ENCODE measurements around the gene ATP11A. TPM values are rescaled to one million over a fixed set of nuclear protein-coding genes. Genes with fewer than 3 reads are reported as not detected.

ATP11A gene
- total and polyA plus RNA-seq, 11 donors, result 20.5 to 146 (median 91.2) TPM

DNA sequence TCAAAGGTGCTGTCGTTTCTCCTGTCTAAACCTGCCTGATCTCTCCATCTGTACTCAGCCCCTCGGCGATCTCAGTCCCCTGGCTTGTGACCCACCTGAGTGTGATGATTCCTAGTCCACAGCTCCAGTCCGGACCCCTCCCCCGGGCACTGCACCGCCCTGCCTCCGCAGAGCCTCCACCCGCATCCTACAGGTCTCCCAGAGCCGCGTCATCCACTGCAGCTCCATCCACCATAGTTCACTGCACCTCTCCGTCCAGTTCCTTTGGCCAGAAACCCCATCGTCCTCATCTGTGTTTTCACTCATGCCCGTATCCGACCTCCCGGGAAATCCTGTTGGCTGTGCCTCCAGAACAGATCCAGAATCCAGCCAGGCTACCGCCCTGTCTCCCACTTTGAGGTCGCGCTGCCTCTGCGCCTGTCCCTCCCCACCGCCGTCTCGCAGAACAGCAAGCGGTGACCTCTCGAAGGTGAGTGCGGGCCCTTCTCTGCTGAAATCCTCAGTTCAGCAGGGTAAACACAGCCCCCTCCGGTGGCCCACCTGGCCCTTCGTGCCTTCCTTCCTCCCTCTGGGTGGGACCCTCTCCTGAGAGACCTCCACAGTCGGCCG lies 227.3 kb downstream of the ATP11A start:
- no peaks in the 10 kb centered on the region for H3K9me3 ChIP-seq
- peaks cover 0 to 8% (median 0%) of the 10 kb centered on the region in 9 donors for H3K27me3 ChIP-seq
- intact Hi-C loops (cut with DNase I), result no loop called here
- DNase-seq (no peak), ATAC-seq (peak; percentile 25 to 61 (median 42))
- peak overlapping the region in 4 of 12 donors; percentile 5 to 15 (median 10) for H3K4me3 ChIP-seq
- no peak overlapping the region for H3K27ac ChIP-seq
- H3K36me3 ChIP-seq, result no peaks in the 10 kb centered on the region
- H3K4me1 ChIP-seq, result no peaks in the 10 kb centered on the region
- WGBS, 4 donors, result 68 to 74% (median 71%) methylated on average over 29 of the region's 29 CpGs
- no peak for TF ChIP-seq POLR2A (IDR thresholded peaks at IDR 0.05)
- TF ChIP-seq, protein P1, sequence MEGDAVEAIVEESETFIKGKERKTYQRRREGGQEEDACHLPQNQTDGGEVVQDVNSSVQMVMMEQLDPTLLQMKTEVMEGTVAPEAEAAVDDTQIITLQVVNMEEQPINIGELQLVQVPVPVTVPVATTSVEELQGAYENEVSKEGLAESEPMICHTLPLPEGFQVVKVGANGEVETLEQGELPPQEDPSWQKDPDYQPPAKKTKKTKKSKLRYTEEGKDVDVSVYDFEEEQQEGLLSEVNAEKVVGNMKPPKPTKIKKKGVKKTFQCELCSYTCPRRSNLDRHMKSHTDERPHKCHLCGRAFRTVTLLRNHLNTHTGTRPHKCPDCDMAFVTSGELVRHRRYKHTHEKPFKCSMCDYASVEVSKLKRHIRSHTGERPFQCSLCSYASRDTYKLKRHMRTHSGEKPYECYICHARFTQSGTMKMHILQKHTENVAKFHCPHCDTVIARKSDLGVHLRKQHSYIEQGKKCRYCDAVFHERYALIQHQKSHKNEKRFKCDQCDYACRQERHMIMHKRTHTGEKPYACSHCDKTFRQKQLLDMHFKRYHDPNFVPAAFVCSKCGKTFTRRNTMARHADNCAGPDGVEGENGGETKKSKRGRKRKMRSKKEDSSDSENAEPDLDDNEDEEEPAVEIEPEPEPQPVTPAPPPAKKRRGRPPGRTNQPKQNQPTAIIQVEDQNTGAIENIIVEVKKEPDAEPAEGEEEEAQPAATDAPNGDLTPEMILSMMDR (IDR thresholded peaks at IDR 0.05), result no peak

DNA sequence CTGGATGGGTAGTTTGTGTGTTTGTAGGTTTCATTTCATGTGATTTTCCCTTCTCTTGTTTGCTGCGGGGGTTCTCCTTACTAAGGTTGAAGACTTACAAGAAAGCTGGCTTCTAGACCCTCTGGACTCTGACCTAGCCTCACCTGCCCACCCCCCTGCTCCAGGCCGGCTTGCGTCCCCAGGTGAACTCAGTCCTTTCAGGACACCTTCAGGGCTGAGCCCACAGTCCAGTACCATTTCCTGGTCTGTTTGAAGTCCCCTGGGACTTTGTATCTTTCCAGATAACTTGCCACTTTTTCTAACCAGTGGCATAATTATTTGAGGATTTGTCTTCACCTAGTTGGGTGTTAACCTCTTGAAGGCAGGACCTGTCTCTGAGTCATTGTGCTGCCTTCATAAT lies 227.9 kb downstream of the ATP11A start:
- ATAC-seq, result no peak
- intact Hi-C loops (cut with DNase I), result no loop called here
- TF ChIP-seq, protein P1 (IDR thresholded peaks at IDR 0.05), result no peak
- no peak for TF ChIP-seq POLR2A (IDR thresholded peaks at IDR 0.05)
- Histone ChIP-seq H3K4me1 (no peaks in the 10 kb centered on the region), H3K27ac (no peak overlapping the region), H3K36me3 (no peaks in the 10 kb centered on the region), H3K27me3 (peaks cover 0 to 8% (median 0%) of the 10 kb centered on the region in 9 donors), H3K4me3 (peak overlapping the region in 2 of 12 donors; percentile 5 to 9), H3K9me3 (no peaks in the 10 kb centered on the region)
- 73 to 94% (median 83%) methylated on average over 3 of the region's 3 CpGs for WGBS, 4 donors
- no peak for DNase-seq

DNA sequence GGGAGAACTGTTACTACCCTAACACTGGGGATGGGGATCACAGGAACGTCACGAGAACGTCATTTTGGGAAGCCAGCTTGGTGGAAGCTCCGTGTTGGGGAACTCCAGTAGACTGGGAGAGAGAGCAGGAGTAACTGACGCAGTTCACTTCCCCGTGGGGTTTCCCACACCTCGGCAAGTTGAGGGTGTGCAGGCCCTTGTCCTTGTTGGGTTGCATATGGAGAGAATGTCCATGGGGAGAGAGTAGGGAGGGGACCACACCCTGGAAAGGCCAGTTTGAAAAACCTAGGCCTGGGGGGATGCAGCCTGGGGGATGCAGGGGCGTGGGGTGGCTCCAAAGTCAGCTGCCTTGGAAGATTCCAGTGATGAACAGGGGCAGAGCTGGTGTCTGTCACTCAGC lies 228.4 kb downstream of the ATP11A start:
- H3K4me1 ChIP-seq, result no peaks in the 10 kb centered on the region
- H3K4me3 ChIP-seq, result no peak overlapping the region
- H3K27ac ChIP-seq, result no peak overlapping the region
- H3K36me3 ChIP-seq, result no peaks in the 10 kb centered on the region
- TF ChIP-seq POLR2A (IDR thresholded peaks at IDR 0.05), result no peak
- TF ChIP-seq, protein P1 (IDR thresholded peaks at IDR 0.05), result no peak
- 78 to 94% (median 84%) methylated on average over 8 of the region's 8 CpGs for WGBS, 4 donors
- DNase-seq (no peak), ATAC-seq (no peak)
- intact Hi-C loops (cut with DNase I), result no loop called here
- no peaks in the 10 kb centered on the region for H3K9me3 ChIP-seq
- H3K27me3 ChIP-seq, result peaks cover 0 to 8% (median 0%) of the 10 kb centered on the region in 9 donors

DNA sequence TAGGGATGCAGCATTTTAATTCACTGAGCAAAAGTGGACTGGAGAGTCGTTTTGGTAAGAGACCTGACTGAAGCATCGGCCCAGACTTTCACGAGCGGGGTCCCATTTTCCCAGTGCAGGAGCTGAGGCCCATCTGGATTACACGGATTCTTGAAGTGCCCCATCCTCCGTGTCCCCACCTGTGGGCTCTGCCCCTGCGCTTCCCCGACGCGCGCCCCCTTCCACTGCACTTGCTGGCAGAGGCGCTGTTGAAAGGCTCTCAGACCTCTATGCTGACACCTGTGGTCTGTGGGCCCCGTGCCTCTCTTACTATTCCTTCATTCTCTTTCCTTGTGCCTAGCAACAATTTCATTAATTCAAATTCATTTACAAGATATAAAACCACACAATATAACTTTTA lies 228.9 kb downstream of the ATP11A start:
- no peak overlapping the region for H3K27ac ChIP-seq
- WGBS, 4 donors, result 81 to 92% (median 88%) methylated on average over 13 of the region's 13 CpGs
- intact Hi-C loops (cut with DNase I), result no loop called here
- TF ChIP-seq, protein P1 (IDR thresholded peaks at IDR 0.05), result no peak
- TF ChIP-seq POLR2A (IDR thresholded peaks at IDR 0.05), result no peak
- H3K4me1 ChIP-seq, result no peaks in the 10 kb centered on the region
- H3K36me3 ChIP-seq, result no peaks in the 10 kb centered on the region
- H3K9me3 ChIP-seq, result peaks cover 0 to 2% (median 0%) of the 10 kb centered on the region in 12 donors
- ATAC-seq (no peak), DNase-seq (no peak)
- peaks cover 0 to 8% (median 0%) of the 10 kb centered on the region in 9 donors for H3K27me3 ChIP-seq
- no peak overlapping the region for H3K4me3 ChIP-seq
